ENCODE measurements around the gene CNTNAP2. TPM values are rescaled to one million over a fixed set of nuclear protein-coding genes. Genes with fewer than 3 reads are reported as not detected.

The CNTNAP2 gene
- total and polyA plus RNA-seq, 2 of the 8 experiments (the other 6 are each of a cell fraction or from before 2014, with no cell fraction given): 27.9 to 71.0 TPM

GRCh38 chr7:148191391-148192065 lies 2074.9 kb downstream of the CNTNAP2 start:
- Histone ChIP-seq H2BK12ac (ENCODE audit: low read depth, low read length) (no peak overlapping the region), H4K91ac (replicated peaks; ENCODE audit: insufficient read length, low read length) (no peak overlapping the region), H3K4me3 (ENCODE audit: extremely low read depth in 1 of 4, insufficient read depth in 2 of 4, low read depth in 3 of 4, low read length in 4 of 4) (no peak overlapping the region), H2AFZ (ENCODE audit: low read length) (no peak overlapping the region), H3K23ac (ENCODE audit: insufficient read length) (no peak overlapping the region), H3K9me3 (ENCODE audit: insufficient read depth in 2 of 2, low read depth in 1 of 2, low read length in 1 of 2) (no peaks in the 10 kb centered on the region), H3K27me3 (replicated peaks in 1 of 4; ENCODE audit: control insufficient read depth in 3 of 4, extremely low read depth in 1 of 4, insufficient read depth in 3 of 4, low read length in 3 of 4) (no peaks in the 10 kb centered on the region), H3K18ac (ENCODE audit: extremely low read depth, low read length) (no peak overlapping the region), H3K9ac (replicated peaks in 1 of 4; ENCODE audit: extremely low read depth in 1 of 4, low read depth in 3 of 4, low read length in 3 of 4) (no peak overlapping the region), H3K79me2 (ENCODE audit: control insufficient read depth in 1 of 2, insufficient read depth in 2 of 2, low read length in 2 of 2) (no peaks in the 10 kb centered on the region), H3K27ac (ENCODE audit: low read depth, low read length) (no peak overlapping the region), H2AK5ac (ENCODE audit: low read depth, low read length) (no peak overlapping the region), H4K5ac (ENCODE audit: insufficient read length, low read depth, low read length) (no peak overlapping the region), H2BK20ac (ENCODE audit: low read length) (no peak overlapping the region), H3K23me2 (ENCODE audit: low read depth, low read length) (no peaks in the 10 kb centered on the region), H2BK5ac (ENCODE audit: low read depth, low read length) (no peak overlapping the region), H3K4me2 (ENCODE audit: insufficient read depth in 1 of 2, low read depth in 2 of 2, low read length in 2 of 2) (no peak overlapping the region), H3K79me1 (ENCODE audit: low read depth, low read length) (no peaks in the 10 kb centered on the region), H2BK120ac (replicated peaks; ENCODE audit: low read depth, low read length) (no peak overlapping the region), H4K20me1 (replicated peaks in 1 of 2; ENCODE audit: control insufficient read depth in 1 of 2, insufficient read depth in 2 of 2, low read length in 2 of 2) (no peaks in the 10 kb centered on the region), H3K14ac (ENCODE audit: insufficient read length) (no peak overlapping the region), H4K8ac (ENCODE audit: extremely low read depth, insufficient read depth, low read length) (no peak overlapping the region), H3K36me3 (ENCODE audit: control insufficient read depth in 2 of 4, insufficient read depth in 4 of 4, low read length in 3 of 4) (no peaks in the 10 kb centered on the region), H3K4ac (replicated peaks; ENCODE audit: insufficient read length, low read depth, low read length) (no peak overlapping the region), H2BK15ac (ENCODE audit: low read length) (no peak overlapping the region), H3K56ac (replicated peaks; ENCODE audit: insufficient read length, low read depth, low read length) (no peak overlapping the region), H3K4me1 (replicated peaks in 1 of 4; ENCODE audit: control insufficient read depth in 3 of 4, insufficient read depth in 4 of 4, low read length in 3 of 4) (no peaks in the 10 kb centered on the region)
- TF ChIP-seq GABPA (IDR thresholded peaks at IDR 0.05; ENCODE audit: borderline replicate concordance, insufficient read depth, low read length) (no peak), ATF3 (IDR thresholded peaks at IDR 0.05; ENCODE audit: insufficient read depth, low read depth, low read length) (no peak), CEBPB (IDR thresholded peaks at IDR 0.05; ENCODE audit: low read depth, low read length) (no peak), CBX8 (IDR thresholded peaks at IDR 0.05; ENCODE audit: borderline replicate concordance, low read depth, low read length) (no peak), YY1 (IDR thresholded peaks at IDR 0.05; ENCODE audit: low read depth, low read length) (no peak), POLR2AphosphoS5 (IDR thresholded peaks at IDR 0.05; ENCODE audit: low read depth, low read length) (no peak), KDM1A (IDR thresholded peaks at IDR 0.05; ENCODE audit: borderline replicate concordance, low read length) (no peak), RXRA (IDR thresholded peaks at IDR 0.05; ENCODE audit: insufficient read depth, low read depth, low read length) (no peak)
- no peak for FAIRE-seq
- no peak for DNase-seq (ENCODE audit: low read depth in 1 of 2, low spot score in 2 of 2)
- POLR2A ChIA-PET (ENCODE audit: partially characterized antibody): no interaction called here
- WGBS, 2 experiments (ENCODE audit: extremely low coverage in 1 of 2, insufficient coverage in 1 of 2, insufficient read length in 1 of 2, insufficient replicate concordance in 2 of 2, low coverage in 1 of 2, low lambda C conversion rate in 2 of 2, missing lambda C conversion rate in 1 of 2): 96% methylated on average over 1 of the region's 1 CpG; no CpG with 5 or more reads in 1 of the 2 experiments
- CTCF ChIA-PET (ENCODE audit: partially characterized antibody): interaction anchor here (1.1 kb wide), 1 partner anchor 50 kb away, joined by 3 read pairs; no protein-coding TSS in a partner anchor
